ENCODE measurements around the gene APBA1.

APBA1 gene

DNA sequence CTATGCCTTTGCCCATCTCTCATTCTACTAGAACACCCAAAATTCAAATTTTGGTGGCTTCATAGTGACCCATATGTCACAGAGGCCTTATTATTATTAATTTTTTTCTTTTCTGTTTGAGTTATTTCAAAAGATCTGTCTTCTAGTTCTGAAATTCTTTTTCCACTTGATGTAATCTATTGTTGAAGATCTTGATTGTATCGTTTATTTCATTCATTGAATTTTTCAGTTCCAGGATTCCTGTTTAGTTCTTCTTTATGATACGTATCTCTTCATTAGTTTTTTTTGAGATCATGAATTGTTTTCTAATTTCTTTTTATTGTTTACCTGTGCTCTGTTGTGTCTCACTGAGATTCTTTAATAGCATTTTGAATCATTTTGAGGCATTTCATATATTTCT is 24.6 kb upstream of the APBA1 start:
- TF ChIP-seq, protein P1, sequence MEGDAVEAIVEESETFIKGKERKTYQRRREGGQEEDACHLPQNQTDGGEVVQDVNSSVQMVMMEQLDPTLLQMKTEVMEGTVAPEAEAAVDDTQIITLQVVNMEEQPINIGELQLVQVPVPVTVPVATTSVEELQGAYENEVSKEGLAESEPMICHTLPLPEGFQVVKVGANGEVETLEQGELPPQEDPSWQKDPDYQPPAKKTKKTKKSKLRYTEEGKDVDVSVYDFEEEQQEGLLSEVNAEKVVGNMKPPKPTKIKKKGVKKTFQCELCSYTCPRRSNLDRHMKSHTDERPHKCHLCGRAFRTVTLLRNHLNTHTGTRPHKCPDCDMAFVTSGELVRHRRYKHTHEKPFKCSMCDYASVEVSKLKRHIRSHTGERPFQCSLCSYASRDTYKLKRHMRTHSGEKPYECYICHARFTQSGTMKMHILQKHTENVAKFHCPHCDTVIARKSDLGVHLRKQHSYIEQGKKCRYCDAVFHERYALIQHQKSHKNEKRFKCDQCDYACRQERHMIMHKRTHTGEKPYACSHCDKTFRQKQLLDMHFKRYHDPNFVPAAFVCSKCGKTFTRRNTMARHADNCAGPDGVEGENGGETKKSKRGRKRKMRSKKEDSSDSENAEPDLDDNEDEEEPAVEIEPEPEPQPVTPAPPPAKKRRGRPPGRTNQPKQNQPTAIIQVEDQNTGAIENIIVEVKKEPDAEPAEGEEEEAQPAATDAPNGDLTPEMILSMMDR (conservative IDR thresholded peaks at IDR 0.05; ENCODE audit: low read depth, low read length), result no peak
- DNase-seq (ENCODE audit: low read depth), result no peak

DNA sequence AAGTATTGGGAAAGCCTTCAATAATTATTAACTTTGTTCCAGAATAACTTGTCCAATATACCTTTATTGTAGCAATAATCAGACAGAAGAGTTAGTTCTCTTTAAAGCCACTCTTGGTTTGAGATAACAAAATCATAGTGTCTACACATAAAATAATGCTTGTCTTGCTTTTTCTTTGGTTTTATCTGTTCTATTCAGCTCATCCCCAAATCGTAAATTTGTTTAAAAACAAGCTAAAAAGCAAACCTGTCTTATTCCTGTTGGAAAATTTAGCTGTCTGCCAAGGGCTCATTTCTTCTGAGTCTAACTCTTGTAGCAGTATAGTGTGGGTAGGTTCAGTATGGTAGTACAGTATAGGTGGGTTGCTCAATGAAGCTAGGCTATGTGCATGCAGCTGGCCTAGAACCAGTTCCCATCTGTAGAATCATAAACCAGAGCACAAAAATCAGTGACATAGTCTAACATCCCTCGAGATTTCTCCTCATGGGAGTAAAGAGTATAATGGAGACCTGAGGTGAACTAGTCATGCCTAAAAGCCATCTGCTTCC is 17.9 kb upstream of the APBA1 start:
- DNase-seq (ENCODE audit: low read depth), result no peak
- TF ChIP-seq, protein P1 (conservative IDR thresholded peaks at IDR 0.05; ENCODE audit: low read depth, low read length), result no peak
- H3K4me3 ChIP-seq (ENCODE audit: low read length), result no peak overlapping the region

More for the DNA sequence above, 24.6 kb upstream of the APBA1 start:
- no peak overlapping the region for H3K4me3 ChIP-seq (ENCODE audit: low read length)

DNA sequence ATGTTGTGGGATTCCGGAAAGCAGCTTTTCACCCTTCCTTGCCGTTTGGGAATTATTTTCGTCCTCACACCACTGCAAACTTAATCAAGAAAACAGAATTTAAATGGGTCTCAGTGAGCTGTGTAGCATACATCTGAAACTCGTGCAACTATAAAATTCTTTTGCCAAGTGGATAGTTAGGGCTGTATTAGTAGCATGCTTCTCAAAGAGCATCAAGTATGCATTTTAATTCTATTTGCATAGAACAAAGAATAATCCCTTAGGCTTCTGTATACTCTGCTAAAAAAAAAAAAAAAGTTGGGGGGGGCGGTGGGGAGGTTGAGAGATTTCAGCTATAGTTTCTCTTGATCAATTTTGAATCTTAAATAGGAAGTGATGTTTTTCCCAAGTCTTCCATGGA is 11.8 kb upstream of the APBA1 start:
- TF ChIP-seq, protein P1 (conservative IDR thresholded peaks at IDR 0.05; ENCODE audit: low read depth, low read length), result no peak
- no peak for DNase-seq (ENCODE audit: low read depth)
- H3K4me3 ChIP-seq (ENCODE audit: low read length), result no peak overlapping the region

DNA sequence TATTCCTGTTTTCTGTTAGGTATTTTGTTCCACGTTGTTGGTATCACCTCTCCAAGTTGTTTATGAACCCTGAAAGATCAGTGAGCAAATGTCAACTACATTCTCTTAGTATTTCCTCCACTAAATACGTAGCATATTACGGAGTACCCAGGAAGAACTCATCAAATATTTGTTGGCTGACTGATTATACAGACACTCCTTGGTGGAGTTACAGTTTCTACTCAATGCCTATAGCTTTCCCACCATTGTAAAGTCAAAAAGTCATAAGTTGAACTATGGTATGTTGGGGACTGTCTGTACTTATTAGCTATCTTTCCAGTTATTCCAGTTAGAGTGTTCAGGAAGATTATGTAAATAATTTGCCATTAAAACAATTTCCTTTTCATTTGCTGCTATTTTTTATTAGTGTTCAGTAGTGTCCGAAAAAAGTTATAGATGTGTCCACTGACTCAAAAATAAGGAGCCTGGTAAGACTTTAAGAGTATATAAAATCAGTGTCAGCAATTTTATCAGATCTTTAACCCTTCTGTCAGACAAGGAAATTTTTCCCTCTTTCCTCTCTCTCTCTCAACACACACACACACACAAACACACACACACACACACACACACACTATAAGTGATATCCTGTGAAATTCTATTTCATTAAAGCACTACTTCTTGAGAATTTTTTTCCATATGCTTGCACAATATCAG is 6.8 kb upstream of the APBA1 start:
- DNase-seq (ENCODE audit: low read depth), result no peak
- H3K4me3 ChIP-seq (ENCODE audit: low read length), result no peak overlapping the region
- TF ChIP-seq, protein P1 (conservative IDR thresholded peaks at IDR 0.05; ENCODE audit: low read depth, low read length), result no peak

DNA sequence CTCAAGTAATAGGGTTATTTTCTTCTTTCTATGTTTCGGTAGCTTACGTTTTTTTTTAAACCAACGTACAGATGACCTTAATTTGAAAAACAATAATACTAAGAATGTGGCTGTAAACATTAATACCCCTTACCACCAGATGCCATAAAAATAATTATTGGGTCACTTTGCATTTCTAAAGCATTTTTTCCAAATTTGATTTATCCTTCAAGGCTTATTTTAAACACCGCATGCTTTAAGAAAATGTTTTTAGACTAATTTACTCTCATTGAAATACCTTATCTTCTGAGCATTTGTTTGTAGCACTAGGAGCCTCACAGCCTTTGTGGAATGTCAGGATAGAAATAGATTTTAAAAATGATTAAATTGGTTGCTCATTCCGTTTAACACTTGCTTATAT is 5.8 kb upstream of the APBA1 start:
- no peak overlapping the region for H3K4me3 ChIP-seq (ENCODE audit: low read length)
- DNase-seq (ENCODE audit: low read depth), result no peak
- TF ChIP-seq, protein P1 (conservative IDR thresholded peaks at IDR 0.05; ENCODE audit: low read depth, low read length), result no peak

DNA sequence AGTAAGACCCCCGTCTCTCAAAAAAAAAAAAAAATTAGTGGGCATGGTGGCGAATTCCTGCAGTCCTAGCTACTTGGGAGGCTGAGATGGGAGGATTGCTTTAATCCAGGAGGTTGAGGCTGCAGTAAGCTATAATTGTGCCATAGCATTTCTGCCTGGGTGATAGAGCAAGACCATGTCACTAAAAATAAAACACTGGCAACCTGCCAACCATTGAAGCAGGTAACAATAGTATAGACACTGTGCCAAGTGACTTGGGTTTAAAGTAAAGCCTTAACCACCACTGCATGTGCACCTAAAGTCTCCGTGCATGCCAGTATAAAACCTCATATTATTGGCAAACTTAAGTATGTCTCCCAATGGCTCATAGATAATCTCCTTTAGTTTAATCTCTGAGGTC is 3.4 kb upstream of the APBA1 start:
- no peak overlapping the region for H3K4me3 ChIP-seq (ENCODE audit: low read length)
- no peak for DNase-seq (ENCODE audit: low read depth)
- TF ChIP-seq, protein P1 (conservative IDR thresholded peaks at IDR 0.05; ENCODE audit: low read depth, low read length), result no peak
